Putamen (tissue), 1 donor: Measurements from ENCODE around the gene DPP10.
"Not testable (repeated sequence)": the region's sequence is repeated elsewhere in the genome, so short reads cannot be mapped to it uniquely, and the experiment has no call there.

Experiments
- DNase-seq: peaks from one replicate; pipeline ENCODE4 v3.0.0-alpha.2; 2016; ENCODE audit warnings: low spot score

The DPP10 gene

DNA sequence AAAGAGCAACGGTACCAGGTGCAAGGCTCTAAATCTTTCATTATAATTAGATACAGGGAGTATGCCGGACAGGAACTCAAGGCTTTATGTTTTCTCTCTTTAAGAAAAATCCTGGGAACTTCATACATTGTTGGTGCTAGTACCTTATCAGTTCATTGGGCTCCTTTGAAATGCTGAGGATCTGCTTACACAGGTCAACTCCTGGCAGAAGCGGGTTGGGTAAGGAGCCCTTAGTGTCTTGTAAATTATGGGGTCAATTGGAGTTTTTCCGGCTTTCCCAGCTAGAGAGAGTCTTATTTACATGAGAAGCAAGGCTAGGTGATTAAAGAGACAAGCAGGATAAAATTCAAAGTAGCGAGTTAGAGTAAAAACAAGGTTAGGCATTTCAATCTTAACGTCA is 998.3 kb downstream of the DPP10 start:
- not testable (repeated sequence) for DNase-seq

DNA sequence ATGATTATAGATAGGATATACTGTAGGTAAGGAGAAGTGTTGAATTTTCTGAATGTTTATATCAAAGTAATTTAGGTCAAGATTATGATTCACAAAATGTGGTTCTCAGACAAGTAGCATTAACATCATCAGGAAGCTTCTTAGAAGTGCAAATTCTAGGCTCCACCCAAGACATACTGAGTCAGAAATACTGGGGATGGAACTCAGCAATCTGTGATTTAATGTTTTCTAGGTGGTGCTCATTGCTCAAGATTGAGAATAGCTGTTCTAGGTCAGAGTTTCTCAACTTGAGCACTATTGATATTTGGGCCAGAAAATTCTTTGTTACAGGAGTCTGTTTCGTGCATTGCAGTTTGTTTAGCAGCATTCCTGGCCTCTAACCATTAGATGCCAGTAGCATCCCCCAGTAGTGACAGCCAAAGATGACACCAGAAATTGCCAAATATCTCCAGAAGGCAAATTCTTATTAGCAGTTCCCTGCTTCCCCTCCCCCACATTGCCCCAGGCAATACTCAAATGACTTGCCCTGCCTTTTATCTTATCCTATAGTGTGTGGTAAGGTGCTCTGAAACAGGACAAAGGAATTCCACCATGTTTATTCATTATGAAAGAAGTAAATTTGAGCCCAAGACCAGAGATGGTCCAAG is 1001.2 kb downstream of the DPP10 start:
- DNase-seq: no peak

DNA sequence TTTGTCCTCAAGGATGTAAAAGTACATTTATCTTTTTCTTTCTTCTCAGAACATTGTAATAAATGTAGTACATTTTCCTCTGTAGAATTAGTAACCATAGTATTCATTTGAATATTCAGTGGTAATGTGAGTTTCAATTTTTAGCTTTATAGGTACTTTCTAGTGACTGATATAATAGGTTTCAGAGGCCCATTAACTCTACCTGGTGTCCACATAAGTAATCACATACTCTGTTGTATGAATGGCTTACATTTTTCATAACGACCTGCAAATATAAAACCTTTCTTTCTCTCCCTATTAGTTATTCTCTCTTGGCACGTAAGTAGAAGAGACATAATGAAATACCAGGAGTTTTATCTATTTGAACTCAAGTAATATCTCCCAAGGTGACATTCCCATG is 1017.6 kb downstream of the DPP10 start:
- DNase-seq: no peak

DNA sequence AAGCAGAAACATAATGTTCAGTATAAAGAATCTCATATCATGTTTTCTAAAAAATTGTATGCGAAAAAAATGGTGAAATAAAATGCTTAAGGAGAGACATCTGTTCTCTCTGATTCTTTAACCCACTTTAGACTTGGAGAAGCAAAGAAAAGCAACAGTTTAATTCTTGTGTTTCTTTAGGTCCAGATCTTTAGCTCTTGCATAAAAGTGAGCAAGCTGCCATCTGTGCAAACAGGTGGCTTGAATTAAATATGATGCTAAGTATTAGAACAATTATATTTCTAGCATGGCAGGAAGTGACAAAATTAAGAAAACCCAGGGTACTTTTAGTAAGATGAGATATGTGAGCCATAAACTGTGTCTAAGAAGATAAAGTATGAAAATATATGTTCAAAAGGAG is 1038.3 kb downstream of the DPP10 start:
- DNase-seq: no peak

DNA sequence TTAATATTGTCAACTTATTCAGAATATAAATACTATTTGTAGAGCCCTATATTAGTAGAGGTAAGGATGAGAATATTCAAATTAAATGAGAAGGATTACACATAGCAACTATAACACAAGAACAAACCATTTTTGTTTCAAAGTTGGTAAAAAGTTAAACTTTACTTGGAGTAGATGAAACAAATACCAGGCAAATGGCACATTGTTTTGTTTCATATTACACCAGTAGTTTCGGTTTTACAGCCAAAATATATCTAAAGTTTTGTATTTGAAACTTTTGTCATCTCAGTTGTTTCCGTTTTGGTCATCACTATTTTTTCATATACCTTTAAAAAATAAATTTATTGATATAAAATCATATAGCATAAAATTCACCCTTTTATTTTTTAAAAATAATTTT is 1039.4 kb downstream of the DPP10 start:
- DNase-seq: no peak

DNA sequence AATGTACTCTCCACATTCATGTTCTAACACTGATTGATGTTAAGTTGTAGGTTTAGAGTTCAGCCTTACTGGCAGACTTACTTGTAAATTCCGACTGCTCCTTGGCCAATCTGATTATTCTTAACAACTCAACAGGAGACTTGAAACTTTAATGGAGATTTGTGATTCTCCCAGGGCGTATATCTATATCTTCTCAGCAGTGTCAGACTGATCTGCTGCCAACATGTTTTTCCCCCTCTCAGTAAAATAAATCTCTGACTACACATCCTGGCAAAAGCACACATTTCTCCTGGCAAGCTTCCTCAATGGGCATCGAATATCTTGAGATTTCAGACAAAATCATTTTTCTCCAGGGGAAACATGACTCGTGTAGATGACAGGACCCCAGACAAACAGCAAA is 1041.2 kb downstream of the DPP10 start:
- DNase-seq: no peak

DNA sequence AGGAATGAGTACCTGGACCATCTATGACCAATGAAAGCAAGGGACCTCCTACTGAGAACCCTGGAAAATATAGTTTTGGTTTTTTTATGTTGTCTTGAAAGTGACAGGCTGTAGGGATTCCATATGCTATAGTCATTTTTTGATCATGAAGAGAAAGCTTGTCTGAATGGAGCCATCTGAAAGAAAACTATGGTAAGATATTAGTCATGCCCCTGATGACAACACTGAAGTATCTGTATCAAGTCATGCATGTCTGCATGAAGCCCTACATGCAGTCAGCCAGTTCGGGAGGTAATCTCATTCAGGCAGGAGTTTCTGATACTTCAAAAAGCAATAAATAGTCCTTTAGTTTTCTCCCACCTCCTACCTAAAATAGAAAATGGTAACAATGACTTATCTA is 1042.0 kb downstream of the DPP10 start:
- no peak for DNase-seq

DNA sequence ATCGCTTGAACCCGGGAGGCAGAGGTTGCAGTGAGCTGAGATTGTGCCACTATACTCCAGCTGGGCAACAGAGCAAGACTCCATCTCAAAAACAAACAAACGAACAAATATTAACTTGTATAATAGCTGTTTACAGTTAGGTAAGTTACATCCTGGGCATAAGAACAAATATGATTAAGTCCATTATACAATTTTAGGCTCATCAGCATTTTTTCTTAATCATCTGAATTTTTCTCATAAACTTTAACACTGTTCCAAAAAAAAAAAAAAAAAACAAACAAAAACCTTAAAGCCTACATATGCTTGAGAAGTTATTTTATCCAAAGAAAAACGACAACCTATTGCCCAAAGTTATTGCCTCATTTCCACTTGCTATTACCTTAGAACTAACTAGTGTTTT is 1042.5 kb downstream of the DPP10 start:
- DNase-seq: no peak

DNA sequence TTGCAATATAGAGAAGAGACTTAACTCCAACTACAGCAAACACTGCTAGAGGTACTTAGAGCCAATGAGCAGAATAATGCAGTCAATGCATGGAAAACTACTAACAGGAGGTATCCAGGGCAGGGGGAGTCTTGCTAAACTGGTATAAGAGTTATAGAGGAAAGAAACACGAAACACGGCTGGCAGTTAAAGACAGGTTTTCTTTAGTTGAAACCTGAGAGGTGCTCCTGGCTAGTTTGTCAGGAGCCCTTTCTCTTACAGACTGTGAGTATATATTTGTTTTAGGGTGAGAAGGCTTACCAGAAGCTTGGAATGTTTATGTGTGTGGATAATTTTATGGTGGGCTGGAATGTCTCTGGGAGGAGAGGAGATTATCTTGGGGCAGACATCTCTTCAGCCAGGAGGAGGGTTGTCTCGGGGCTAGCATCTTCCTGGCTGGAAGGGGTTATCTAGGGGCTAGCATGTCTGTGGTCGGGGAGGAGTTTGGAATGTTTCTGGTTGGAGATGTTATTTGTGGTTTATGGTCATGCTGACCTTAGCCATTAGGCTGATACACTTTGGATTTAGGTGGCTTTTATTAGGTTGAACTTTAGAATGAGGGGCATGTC is 1048.8 kb downstream of the DPP10 start:
- no peak for DNase-seq

DNA sequence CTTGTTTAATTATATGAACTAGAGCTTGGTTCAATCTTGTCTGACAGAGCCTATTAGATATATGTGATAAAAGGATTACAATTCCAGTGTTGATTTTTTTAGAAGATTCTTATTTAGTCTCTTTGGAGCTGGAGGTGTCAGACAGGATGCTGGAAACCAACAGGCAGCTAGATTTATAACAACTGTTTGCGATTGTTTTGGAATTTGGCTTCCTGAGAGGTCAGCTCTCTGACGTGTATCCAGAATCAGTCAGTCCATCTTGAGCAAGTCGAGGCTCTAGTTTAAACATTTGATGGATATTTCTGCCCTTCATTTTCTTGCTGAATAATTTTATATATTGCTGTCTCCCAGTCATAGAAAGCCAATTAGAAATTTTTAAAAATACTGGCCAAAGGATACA is 1062.9 kb downstream of the DPP10 start:
- DNase-seq: no peak

DNA sequence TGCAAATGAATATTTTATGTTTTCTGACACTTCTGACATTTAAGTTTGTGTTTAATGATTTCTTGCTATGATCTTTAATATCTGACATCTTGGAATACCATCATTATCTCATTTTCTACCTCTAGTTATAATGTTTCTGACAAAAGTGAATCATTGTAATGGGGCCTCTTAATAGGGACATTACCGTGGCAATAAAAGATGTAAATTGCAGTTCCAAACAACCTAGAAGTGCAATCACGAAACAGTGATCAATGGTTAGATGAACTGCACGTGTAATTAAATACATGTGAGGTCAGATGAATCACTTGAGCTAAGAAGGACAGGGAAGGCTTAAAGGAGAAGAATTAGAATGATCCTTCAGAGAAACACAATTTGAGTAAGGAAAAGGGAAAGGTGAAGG is 1078.3 kb downstream of the DPP10 start:
- DNase-seq: no peak

DNA sequence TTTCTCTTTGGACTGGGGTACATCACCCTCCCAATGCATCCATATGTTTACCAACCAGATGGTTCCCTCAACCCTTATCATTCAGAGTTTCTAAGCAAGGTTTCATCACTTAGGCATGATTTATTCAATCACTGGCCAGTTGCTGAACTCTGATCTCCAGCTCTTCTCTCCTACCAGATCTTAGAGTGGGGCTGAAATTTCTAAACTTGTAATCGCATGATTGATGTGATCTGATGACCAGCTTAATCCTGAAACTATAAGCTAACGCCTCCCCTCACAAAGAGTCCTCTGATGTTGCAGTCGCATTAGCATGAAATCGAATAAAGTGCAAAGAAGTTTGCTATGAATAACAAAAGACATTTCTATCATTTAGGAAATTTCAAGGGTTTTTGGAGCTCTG is 1082.0 kb downstream of the DPP10 start:
- no peak for DNase-seq

DNA sequence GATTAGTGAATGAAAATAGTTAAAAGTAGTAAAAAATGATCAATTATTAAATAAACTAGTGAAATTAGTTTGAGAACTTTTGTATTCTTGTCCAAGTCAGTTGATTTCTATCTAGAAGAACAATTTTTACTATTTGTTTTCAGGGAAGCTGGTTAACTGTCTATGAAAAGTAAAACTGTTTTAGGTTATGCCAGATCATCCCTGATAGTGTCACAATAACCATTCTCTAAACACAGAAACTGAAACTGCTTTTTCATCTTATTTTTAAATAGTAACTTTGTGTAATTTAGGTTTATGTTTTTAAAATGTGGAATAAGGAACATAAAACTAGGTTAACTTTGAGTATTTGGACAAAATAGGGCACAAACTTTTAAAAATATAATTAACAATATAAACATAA is 1087.2 kb downstream of the DPP10 start:
- no peak for DNase-seq

DNA sequence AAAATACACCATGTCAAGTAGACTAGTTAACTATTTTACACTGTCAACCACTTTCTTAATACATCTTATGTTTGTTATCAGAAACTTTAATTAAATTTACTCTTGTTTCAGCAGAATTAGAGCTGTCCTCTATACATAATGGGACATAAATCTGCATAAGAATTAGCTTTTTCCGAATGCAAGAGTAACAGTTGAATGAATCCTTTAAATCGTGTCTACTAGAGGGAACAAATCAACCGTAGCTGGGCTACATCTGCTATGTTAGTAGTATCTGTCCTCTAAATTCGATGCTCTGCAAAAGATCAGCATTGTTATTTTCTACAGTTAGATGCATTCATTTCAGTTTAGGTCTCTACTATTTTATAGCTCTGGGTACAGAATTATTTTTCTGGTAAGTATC is 1090.6 kb downstream of the DPP10 start:
- no peak for DNase-seq

DNA sequence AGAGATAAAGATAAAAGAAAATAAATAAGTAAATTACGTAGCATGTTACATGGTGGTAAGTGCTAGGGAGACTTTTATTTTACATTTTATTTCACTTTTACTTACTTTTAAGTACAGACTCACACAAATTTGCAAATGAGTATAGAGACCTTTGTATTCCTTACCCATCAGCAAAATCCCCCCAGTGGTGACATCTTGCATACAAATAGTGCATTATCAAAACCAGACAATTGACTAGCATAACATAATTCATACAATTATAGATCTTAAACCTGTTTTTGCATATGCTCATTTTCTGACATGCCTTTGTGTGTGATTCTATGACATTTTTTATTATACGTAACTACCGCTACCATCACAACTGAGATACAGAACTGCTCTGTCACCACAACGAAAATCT is 1099.4 kb downstream of the DPP10 start:
- DNase-seq: no peak

DNA sequence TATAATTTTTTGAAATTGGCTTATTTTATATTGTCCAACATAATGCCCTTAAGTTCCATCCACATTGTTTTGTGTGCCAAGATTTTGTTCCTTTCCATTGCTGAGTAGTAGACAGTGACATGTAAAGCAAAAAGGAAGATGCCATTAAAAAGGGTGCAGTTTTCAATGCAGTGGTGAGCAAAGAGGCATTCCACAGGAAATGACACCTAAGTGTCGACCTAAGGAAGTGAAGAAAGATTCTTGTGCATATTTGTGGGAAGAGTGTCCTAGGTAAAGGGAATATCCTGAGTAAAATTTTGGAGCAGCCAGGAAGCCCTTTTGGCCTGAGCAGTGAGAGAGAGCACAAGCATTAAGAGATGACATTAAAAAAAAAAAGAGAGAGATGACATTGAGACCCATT is 1099.9 kb downstream of the DPP10 start:
- DNase-seq: no peak

DNA sequence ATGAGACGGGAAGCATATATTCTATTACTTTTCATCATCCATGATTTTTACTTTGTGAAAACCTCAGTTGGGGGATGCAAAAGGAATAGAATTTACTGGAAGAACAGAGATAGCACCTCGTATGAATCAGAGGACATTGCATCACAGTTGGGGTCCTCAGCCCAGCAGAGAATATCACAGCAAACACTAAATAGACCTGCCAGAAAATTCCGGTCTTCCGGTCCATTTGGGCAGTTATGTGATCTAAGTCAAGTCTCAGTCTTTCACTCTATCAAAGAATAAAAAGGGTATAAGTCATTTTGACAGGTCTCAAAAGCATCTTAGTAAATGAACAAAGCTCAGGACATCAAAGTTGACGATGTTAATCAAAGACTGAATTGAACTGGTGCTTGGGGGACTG is 1100.6 kb downstream of the DPP10 start:
- no peak for DNase-seq

DNA sequence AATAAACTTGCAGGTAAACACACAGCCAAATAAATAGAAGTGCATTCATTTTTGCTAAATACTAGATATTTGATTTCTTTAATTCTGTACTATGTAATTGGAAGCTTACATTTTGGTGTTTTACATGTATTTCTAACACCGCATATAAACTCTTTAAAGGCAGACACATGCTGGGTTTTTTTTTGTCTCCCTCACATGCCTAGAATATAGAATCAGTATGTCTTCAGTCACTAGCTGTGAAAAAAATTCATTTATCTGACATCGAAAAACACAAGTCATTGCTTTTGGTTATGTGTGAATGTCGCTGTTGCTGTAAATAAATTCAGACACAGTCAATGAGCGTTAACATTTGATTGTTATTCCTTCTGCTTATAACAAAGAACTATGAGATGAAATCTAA is 1101.0 kb downstream of the DPP10 start:
- no peak for DNase-seq

DNA sequence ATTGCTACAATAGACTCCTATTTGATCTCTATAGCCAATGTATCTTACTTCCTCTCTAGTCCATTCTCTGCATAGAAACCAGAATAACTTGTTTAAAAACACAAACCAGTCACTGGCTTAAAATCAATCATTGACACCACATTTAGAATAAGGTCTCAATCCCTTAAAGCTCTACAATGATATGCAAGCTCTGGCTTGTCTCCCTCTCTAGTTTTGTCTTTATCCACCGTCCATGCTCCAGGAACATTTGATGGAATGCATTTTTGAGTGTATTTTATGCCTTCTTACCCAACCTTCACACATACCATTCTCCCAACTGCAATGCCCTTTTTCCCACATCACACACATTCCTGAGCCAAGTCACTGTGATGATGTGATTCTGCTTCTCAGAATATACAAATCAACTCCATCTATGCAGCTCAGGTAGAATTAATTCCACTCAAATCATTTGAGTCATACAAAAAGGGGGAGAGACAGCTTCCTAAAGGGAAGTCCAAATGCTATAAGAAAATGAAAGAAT is 1107.2 kb downstream of the DPP10 start:
- DNase-seq: no peak

DNA sequence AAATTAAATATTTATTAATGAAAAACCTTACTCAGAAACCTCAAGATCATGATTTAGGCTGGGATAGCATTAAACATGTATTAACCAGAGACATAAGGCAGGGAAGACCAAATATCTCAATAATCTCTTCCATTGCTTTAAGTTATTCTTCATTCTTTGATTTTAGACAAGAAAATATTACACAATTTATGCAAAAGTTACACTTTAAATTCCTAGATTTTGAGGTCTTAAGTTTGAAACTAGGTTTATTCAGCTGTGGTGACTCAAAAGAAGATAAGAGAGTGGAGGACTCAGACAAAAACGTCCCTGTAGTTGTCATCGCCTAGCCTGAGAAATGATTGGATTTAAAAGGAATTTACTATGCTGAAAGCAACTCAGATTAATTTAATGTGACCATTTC is 1110.3 kb downstream of the DPP10 start:
- no peak for DNase-seq

DNA sequence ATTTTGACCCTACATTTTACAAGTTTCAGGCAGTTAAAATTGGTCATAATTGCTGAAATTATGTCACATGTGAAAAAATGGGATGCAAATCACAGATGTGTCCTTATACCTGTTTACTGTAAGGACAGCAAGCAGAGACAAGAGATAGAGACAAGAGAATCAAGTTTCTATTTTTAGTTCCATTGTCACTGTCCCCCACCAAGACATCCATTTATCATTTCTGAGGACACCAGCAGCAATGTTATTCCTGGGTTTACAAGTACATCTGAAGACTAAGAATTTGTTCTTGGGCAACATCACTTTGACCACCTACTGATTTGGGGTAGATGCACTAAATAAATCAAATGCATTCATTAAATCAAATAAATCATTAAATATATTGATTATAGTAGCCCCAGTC is 1111.7 kb downstream of the DPP10 start:
- DNase-seq: no peak

DNA sequence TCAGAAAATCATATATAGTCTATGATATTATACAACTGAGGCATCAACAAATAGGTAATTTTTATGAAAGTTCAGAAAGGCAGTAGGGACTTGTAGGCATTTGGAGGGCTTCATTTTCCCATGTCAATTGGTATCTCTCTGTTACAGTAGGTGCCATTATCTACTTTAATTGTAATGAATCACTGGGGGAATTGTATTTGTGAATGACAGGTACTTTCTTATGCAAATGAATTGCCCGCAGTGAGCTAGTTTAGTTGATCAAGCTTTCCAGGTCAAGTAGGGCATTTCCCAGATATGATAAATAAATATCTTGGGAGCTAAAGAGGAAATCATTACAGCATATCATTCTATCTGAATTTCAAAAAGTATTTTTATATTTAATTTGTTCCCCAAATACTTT is 1116.3 kb downstream of the DPP10 start:
- DNase-seq: no peak

DNA sequence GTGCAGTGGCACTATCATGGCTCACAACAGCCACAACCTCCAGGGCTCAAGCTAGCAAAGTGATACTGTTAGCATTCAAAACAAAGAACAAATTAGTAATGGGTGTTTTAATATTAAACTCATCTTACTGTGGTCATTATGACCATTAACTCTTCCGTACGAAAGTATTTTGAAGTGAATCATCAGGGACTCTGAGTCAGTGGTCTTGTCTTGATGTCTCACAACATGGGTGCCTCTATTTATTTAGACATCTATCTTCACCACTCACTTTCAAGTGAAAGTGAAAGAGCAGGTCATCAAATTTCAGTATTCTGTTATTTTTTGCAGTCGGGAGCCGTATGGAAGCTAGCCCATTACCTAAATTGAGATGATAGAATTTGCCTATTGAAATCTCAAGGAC is 1118.2 kb downstream of the DPP10 start:
- DNase-seq: no peak

DNA sequence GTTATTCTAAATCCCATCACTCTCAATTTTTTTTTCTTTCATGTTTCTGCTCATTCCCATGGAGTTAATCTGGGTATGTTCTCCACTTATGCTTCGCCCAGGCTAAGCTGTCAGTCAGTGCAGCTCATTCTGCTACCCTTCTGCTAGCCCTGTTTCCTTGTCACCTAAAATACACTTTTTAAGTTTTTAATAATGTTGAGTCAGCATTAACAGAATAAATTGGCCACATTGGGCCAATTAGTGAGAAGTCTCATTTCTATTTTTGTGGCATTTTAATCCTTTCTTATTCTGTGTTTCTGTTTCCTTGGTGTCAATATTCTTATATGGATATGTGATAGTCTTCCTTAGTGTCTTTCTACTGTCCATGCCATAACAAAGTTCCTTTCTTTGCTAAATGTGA is 1126.2 kb downstream of the DPP10 start:
- no peak for DNase-seq
